HepG2 (cell line): ENCODE results near the gene TSNAXIP1. TPM values are rescaled to one million over a fixed set of nuclear protein-coding genes. Genes with fewer than 3 reads are reported as not detected.

Source experiments
- ATAC-seq: fragments of 200-7000 bp; cut with Tn5 transposase; 3 replicates; pipeline ENCODE4 v1.9.1; 2020; ENCODE audit warnings: mild to moderate bottlenecking, moderate library complexity
- BruUV-seq: library from RNA; stranded (reverse); fragments of 400-500 nt; replicated peaks from 2 replicates; lab custom pipeline; 2021; lab: Mats Ljungman, UMichigan
- CTCF ChIA-PET: fragments of 300-600 bp; formaldehyde crosslinking; extraction: SDS; loops from one replicate; lab custom pipeline; 2021; ENCODE audit warnings: low total read pairs, inconsistent platforms, low intra/inter-chr PET ratio; lab: Yijun Ruan, JAX
- POLR2A ChIA-PET: fragments of 350-600 bp; sonication (Branson Sonifier 250); formaldehyde crosslinking; loops from one replicate; lab custom pipeline; 2020; ENCODE audit warnings: antibody characterized with exemption, inconsistent platforms; lab: Yijun Ruan, JAX
- DNase-seq: peaks from one replicate; pipeline ENCODE4 v3.0.0-alpha.2; 2015; ENCODE audit warnings: low spot score
- FAIRE-seq: peaks from 3 replicates; lab custom pipeline; 2011; peaks lifted over from hg19 to GRCh38; lab: Jason Lieb, UNC
- H2AFZ ChIP-seq: one replicate; pipeline ENCODE4 v1.6.1; 2011; ENCODE audit warnings: low read length, inconsistent platforms
- H3K27ac ChIP-seq: fragments of 300-600 bp; 3 replicates; pipeline ENCODE4 v1.8.0; 2011; ENCODE audit warnings: mixed run types, mild to moderate bottlenecking, mixed read lengths, low read length, inconsistent platforms; ENCODE audit not compliant: insufficient read depth; ENCODE audit errors: extremely low read length
- H3K27me3 ChIP-seq, 2 experiments: fragments of 200-600 bp in 1 of 2; 2 replicates in 1 of 2; 3 replicates in 1 of 2; pipeline versions ENCODE4 v1.6.0 to v1.8.0; 2011; ENCODE audit warnings: low read length in 2 of 2, mild to moderate bottlenecking in 2 of 2, moderate library complexity in 2 of 2, inconsistent platforms in 1 of 2; ENCODE audit not compliant: insufficient read depth in 2 of 2, control insufficient read depth in 1 of 2
- H3K36me3 ChIP-seq, 2 experiments: fragments of 200-600 bp in 1 of 2; replicated peaks in 1 of 2; 2 replicates in 1 of 2; 3 replicates in 1 of 2; pipeline versions ENCODE4 v1.5.1 to v1.8.0; 2011; ENCODE audit warnings: low read length in 2 of 2, inconsistent platforms in 1 of 2; ENCODE audit not compliant: insufficient read depth in 2 of 2, control insufficient read depth in 1 of 2
- H3K4me1 ChIP-seq: 2 replicates; pipeline ENCODE4 v1.5.1; 2012; ENCODE audit warnings: low read length, inconsistent platforms; ENCODE audit not compliant: insufficient read depth
- H3K4me2 ChIP-seq: 2 replicates; pipeline ENCODE4 v1.6.0; 2011; ENCODE audit warnings: low read depth, low read length, inconsistent platforms
- H3K4me3 ChIP-seq, 3 experiments: fragments of 200-600 bp in 1 of 3; sonication (generic), shearing (Covaris generic) in 1 of 3; replicated peaks in 1 of 3; 2 replicates each; pipeline ENCODE4 v1.5.1; 2011 to 2016; ENCODE audit warnings: low read length in 3 of 3, inconsistent platforms in 2 of 3, low read depth in 2 of 3, mild to moderate bottlenecking in 2 of 3, control low read depth in 1 of 3, mixed read lengths in 1 of 3; ENCODE audit not compliant: insufficient read depth in 1 of 3
- H3K79me2 ChIP-seq: one replicate; pipeline ENCODE4 v1.6.1; 2011; ENCODE audit warnings: low read length, inconsistent platforms; ENCODE audit not compliant: insufficient read depth
- H3K9ac ChIP-seq: 2 replicates; pipeline ENCODE4 v1.6.0; 2011; ENCODE audit warnings: mild to moderate bottlenecking, low read depth, low read length, inconsistent platforms; ENCODE audit not compliant: insufficient read depth
- H3K9me3 ChIP-seq: 2 replicates; pipeline ENCODE4 v1.5.1; 2012; ENCODE audit warnings: mild to moderate bottlenecking, low read length
- H4K20me1 ChIP-seq: 2 replicates; pipeline ENCODE4 v1.6.0; 2011; ENCODE audit warnings: inconsistent platforms, mild to moderate bottlenecking, low read length, moderate library complexity; ENCODE audit not compliant: insufficient read depth
- AKAP8 ChIP-seq: sonication (generic); formaldehyde crosslinking; IDR thresholded peaks from 2 replicates; pipeline ENCODE4 v1.5.1; 2020; ENCODE audit warnings: mild to moderate bottlenecking, missing genetic modification reagents
- CENPT ChIP-seq: sonication (generic); formaldehyde crosslinking; IDR thresholded peaks from 2 replicates; pipeline ENCODE4 v1.8.0; 2022; ENCODE audit warnings: low read depth, mild to moderate bottlenecking, moderate library complexity, missing genetic modification reagents
- HMG20B ChIP-seq: conservative IDR thresholded peaks from 2 replicates; pipeline ENCODE4 v1.6.1; 2016; ENCODE audit warnings: missing genetic modification reagents, missing compliant biosample characterization
- HNRNPH1 ChIP-seq: fragments of 200-400 bp; formaldehyde crosslinking; optimal IDR thresholded peaks from 2 replicates; pipeline ENCODE3; 2017; ENCODE audit warnings: mild to moderate bottlenecking, low read depth, low read length
- KDM3A ChIP-seq: IDR thresholded peaks from 2 replicates; pipeline ENCODE4 v1.6.1; 2018; ENCODE audit warnings: low read depth, missing compliant biosample characterization
- KLF12 ChIP-seq: sonication (generic); formaldehyde crosslinking; IDR thresholded peaks from 2 replicates; pipeline ENCODE4 v1.4.0; 2020; ENCODE audit warnings: missing genetic modification reagents, borderline replicate concordance
- MIER3 ChIP-seq: IDR thresholded peaks from 2 replicates; pipeline ENCODE4 v1.6.1; 2016; ENCODE audit warnings: missing compliant biosample characterization, borderline replicate concordance
- MZF1 ChIP-seq: sonication (generic); formaldehyde crosslinking; IDR thresholded peaks from 2 replicates; pipeline ENCODE4 v1.8.1; 2023; ENCODE audit warnings: mild to moderate bottlenecking, missing genetic modification reagents, borderline replicate concordance
- RCOR2 ChIP-seq: IDR thresholded peaks from 2 replicates; pipeline ENCODE4 v1.6.1; 2016; ENCODE audit warnings: missing biosample characterization, missing genetic modification reagents
- REXO4 ChIP-seq: sonication (generic); formaldehyde crosslinking; IDR thresholded peaks from 2 replicates; pipeline ENCODE4 v1.8.0; 2022; ENCODE audit warnings: missing genetic modification reagents, mild to moderate bottlenecking, borderline replicate concordance
- TRIM24 ChIP-seq: sonication (generic); formaldehyde crosslinking; IDR thresholded peaks from 2 replicates; pipeline ENCODE4 v1.8.0; 2022; ENCODE audit warnings: mild to moderate bottlenecking, missing genetic modification reagents
- U2AF2 ChIP-seq: fragments of 200-400 bp; formaldehyde crosslinking; IDR thresholded peaks from 2 replicates; pipeline ENCODE4 v1.6.1; 2017; ENCODE audit warnings: low read depth, mild to moderate bottlenecking, low read length
- ZNF3 ChIP-seq: IDR thresholded peaks from 2 replicates; pipeline ENCODE4 v1.7.0; 2017; ENCODE audit warnings: inconsistent platforms
- ZNF605 ChIP-seq: sonication (generic); formaldehyde crosslinking; IDR thresholded peaks from 2 replicates; pipeline ENCODE4 v1.8.0; 2022; ENCODE audit warnings: mild to moderate bottlenecking, missing genetic modification reagents
- ZNF607 ChIP-seq: sonication (generic); formaldehyde crosslinking; IDR thresholded peaks from 2 replicates; pipeline ENCODE4 v1.5.1; 2020; ENCODE audit warnings: missing genetic modification reagents, mild to moderate bottlenecking, borderline replicate concordance
- ZNF713 ChIP-seq: sonication (generic); formaldehyde crosslinking; IDR thresholded peaks from 2 replicates; pipeline ENCODE4 v1.4.0; 2020; ENCODE audit warnings: mild to moderate bottlenecking, missing genetic modification reagents
- ZNF746 ChIP-seq: sonication (generic); formaldehyde crosslinking; IDR thresholded peaks from 2 replicates; pipeline ENCODE4 v1.8.0; 2022; ENCODE audit warnings: mild to moderate bottlenecking, missing genetic modification reagents
- WGBS: methylation state at CpG from one replicate; pipeline ENCODE4 v1.1.6; 2017; ENCODE audit warnings: low lambda C conversion rate; 5-methylcytosine and 5-hydroxymethylcytosine counted together
- in situ Hi-C: cut with HindIII; loops from 2 replicates; pipeline ENCODE4 v1.10.0; 2017; ENCODE audit warnings: low pct_unique_long_range_greater_than_20kb; ENCODE audit not compliant: extremely low pct_ligation_motif_present
- intact Hi-C: fragments of 100-400 bp; cut with micrococcal nuclease; formaldehyde crosslinking; loops from one replicate; pipeline ENCODE4 v1.10.0; 2022; ENCODE audit not compliant: unreplicated experiment
- polyA plus RNA-seq, 8 experiments: library from polyadenylated mRNA; depleted of rRNA in 3 of 8; stranded (reverse) in 7 of 8; unstranded in 1 of 8; fragments of >200 nt; fragmentation: Illumina TruSeq in 4 of 8; extraction: Trizol in 4 of 8; gene quantifications; 2 replicates each; pipeline versions ENCODE4 v1.2.1 to v1.2.3, GENCODE V29; 2011 to 2016; ENCODE audit warnings: low read depth in 4 of 8, missing spikeins in 1 of 8, mixed read lengths in 1 of 8; ENCODE audit not compliant: insufficient read depth in 1 of 8
- total RNA-seq, 5 experiments: library from RNA; depleted of rRNA; stranded (reverse); fragments of >200 nt; fragmentation: Illumina TruSeq; extraction: Trizol; gene quantifications; 2 replicates each; pipeline ENCODE4 v1.2.3, GENCODE V29; 2016; ENCODE audit warnings: low read depth in 1 of 5
- TF ChIP-seq, protein P1 (sequence below): IDR thresholded peaks from 2 replicates; pipeline ENCODE4 v1.4.0; 2020; ENCODE audit warnings: mild to moderate bottlenecking, missing genetic modification reagents
- TF ChIP-seq, protein P2 (sequence below): sonication (generic); formaldehyde crosslinking; IDR thresholded peaks from 2 replicates; pipeline ENCODE4 v1.5.0; 2020; ENCODE audit warnings: missing genetic modification reagents

The TSNAXIP1 gene
- total and polyA plus RNA-seq, 2 of the 13 experiments (the other 11 are each of a cell fraction or from before 2014, with no cell fraction given), result 0.37 to 0.86 TPM

DNA sequence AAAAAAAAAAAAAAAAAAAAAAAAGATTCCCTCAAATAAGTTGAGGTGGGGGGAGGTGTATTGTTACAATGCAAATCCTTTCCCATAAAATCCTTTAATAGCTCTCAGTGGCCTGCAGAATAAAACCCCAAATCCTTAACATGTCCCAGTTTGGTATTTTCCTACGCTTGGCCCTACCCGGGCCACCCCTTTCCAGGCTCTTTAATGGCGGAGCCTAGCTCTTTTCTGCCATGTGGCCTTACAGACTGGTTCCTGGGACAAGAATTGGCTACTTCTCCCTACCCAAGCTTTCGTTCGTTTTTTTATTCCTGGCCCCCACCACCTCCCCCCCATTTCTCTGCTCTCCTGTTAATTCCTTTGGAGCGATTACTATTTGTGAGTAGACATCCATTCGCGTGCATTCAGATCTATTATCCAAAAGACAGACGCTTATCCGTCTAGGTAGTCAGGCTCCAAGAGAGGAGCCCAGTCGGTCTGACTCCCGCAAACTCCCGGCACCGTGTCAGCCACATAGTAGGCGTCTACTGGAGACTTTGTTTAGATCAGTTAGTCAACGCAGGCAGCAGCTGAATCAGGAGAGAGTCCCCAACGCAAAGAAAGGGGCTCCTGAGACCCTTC is 34.6 kb downstream of the TSNAXIP1 start:
- Histone ChIP-seq H3K4me2 (peak overlapping the region; percentile 89), H3K4me3 (peak overlapping the region; percentile 80 to 97 (median 92)), H3K27ac (peak overlapping the region; percentile 92), H3K9ac (peak overlapping the region; percentile 93), H3K4me1 (peaks cover 53% of the 10 kb centered on the region), H2AFZ (peak overlapping the region; percentile 88), H3K79me2 (peaks cover 33% of the 10 kb centered on the region), H4K20me1 (peaks cover 16% of the 10 kb centered on the region), H3K27me3 (no peaks in the 10 kb centered on the region; a peak in 1 of 5 replicates), H3K9me3 (no peaks in the 10 kb centered on the region), H3K36me3 (no peaks in the 10 kb centered on the region)
- FAIRE-seq (no peak), ATAC-seq (peak; percentile 2), DNase-seq (no peak)
- in situ Hi-C loops, result no loop called here
- POLR2A ChIA-PET, result interaction anchor here (0.8 kb wide), 1 partner anchor 181 kb away, joined by 3 read pairs; the partner anchor contains the start of gene ACD
- intact Hi-C loops, result no loop called here
- TSS peak; percentile 46 for BruUV-seq
- CTCF ChIA-PET, result interaction anchor here (1.0 to 2.6 kb wide), 5 partner anchors 24 to 173 kb away, joined by 3 to 28 read pairs (median 3); no protein-coding TSS in a partner anchor
- WGBS, result 34% methylated on average over 17 of the region's 17 CpGs
- TF ChIP-seq REXO4 (CRISPR knock-in tag) (no peak), ZNF605 (CRISPR knock-in tag) (peak; percentile 78; the same call in 1 of the 2 replicates), KDM3A (CRISPR knock-in tag) (no peak), TRIM24 (CRISPR knock-in tag) (0 out of 2 replicates have a peak, but pooled peaks have one; percentile 35), AKAP8 (CRISPR knock-in tag) (no peak), KLF12 (CRISPR knock-in tag) (no peak), MIER3 (no peak), MZF1 (CRISPR knock-in tag) (no peak), ZNF713 (no peak), RCOR2 (CRISPR knock-in tag) (no peak), CENPT (CRISPR knock-in tag) (0 out of 2 replicates have a peak, but pooled peaks have one; percentile 40), U2AF2 (no peak), ZNF746 (CRISPR knock-in tag) (peak; percentile 81; the same call in 1 of the 2 replicates), ZNF3 (CRISPR knock-in tag) (peak; percentile 15; the same call in 1 of the 2 replicates), HNRNPH1 (no peak), HMG20B (no peak), ZNF607 (CRISPR knock-in tag) (peak; percentile 79; the same call in 1 of the 2 replicates)
- TF ChIP-seq, protein P1, sequence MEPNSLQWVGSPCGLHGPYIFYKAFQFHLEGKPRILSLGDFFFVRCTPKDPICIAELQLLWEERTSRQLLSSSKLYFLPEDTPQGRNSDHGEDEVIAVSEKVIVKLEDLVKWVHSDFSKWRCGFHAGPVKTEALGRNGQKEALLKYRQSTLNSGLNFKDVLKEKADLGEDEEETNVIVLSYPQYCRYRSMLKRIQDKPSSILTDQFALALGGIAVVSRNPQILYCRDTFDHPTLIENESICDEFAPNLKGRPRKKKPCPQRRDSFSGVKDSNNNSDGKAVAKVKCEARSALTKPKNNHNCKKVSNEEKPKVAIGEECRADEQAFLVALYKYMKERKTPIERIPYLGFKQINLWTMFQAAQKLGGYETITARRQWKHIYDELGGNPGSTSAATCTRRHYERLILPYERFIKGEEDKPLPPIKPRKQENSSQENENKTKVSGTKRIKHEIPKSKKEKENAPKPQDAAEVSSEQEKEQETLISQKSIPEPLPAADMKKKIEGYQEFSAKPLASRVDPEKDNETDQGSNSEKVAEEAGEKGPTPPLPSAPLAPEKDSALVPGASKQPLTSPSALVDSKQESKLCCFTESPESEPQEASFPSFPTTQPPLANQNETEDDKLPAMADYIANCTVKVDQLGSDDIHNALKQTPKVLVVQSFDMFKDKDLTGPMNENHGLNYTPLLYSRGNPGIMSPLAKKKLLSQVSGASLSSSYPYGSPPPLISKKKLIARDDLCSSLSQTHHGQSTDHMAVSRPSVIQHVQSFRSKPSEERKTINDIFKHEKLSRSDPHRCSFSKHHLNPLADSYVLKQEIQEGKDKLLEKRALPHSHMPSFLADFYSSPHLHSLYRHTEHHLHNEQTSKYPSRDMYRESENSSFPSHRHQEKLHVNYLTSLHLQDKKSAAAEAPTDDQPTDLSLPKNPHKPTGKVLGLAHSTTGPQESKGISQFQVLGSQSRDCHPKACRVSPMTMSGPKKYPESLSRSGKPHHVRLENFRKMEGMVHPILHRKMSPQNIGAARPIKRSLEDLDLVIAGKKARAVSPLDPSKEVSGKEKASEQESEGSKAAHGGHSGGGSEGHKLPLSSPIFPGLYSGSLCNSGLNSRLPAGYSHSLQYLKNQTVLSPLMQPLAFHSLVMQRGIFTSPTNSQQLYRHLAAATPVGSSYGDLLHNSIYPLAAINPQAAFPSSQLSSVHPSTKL, result no peak
- TF ChIP-seq, protein P2, sequence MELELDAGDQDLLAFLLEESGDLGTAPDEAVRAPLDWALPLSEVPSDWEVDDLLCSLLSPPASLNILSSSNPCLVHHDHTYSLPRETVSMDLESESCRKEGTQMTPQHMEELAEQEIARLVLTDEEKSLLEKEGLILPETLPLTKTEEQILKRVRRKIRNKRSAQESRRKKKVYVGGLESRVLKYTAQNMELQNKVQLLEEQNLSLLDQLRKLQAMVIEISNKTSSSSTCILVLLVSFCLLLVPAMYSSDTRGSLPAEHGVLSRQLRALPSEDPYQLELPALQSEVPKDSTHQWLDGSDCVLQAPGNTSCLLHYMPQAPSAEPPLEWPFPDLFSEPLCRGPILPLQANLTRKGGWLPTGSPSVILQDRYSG, result no peak
